HUDEP-2 (cell line): ENCODE data around the gene PRAF2.

ENCODE experiments used
- DNase-seq, 76 experiments: peaks; one replicate each; lab custom pipeline; 2025; ENCODE audit not compliant: unreplicated experiment in 76 of 76; lab: John Stamatoyannopoulos, UW

PRAF2 gene

GRCh38 chrX:49077941-49078340 lies 4.1 kb upstream of the PRAF2 start:
- no peak for DNase-seq

GRCh38 chrX:49075347-49075746 lies 1.5 kb upstream of the PRAF2 start:
- peak in 48 of 76 experiments; percentile 0 to 68 (median 22) for DNase-seq

GRCh38 chrX:49072712-49073095 lies 1.1 kb downstream of the PRAF2 start:
- no peak for DNase-seq

- DNase-seq = peak in 21 of 76 experiments; percentile 1 to 63 (median 18)
These were observed 1.7 kb downstream of the PRAF2 start for GRCh38 chrX:49071877-49072711.

- no peak for DNase-seq
These were observed 2.8 kb downstream of the PRAF2 start for GRCh38 chrX:49070988-49071387.

GRCh38 chrX:49069038-49069437 lies 4.8 kb downstream of the PRAF2 start:
- no peak for DNase-seq

GRCh38 chrX:49067285-49068120 lies 6.3 kb downstream of the PRAF2 start:
- DNase-seq = no peak

- no peak for DNase-seq
These were observed 7.1 kb downstream of the PRAF2 start for GRCh38 chrX:49066690-49067089.

GRCh38 chrX:49066278-49066677 lies 7.5 kb downstream of the PRAF2 start:
- no peak for DNase-seq

GRCh38 chrX:49064735-49065134 lies 9.1 kb downstream of the PRAF2 start:
- no peak for DNase-seq

GRCh38 chrX:49064303-49064702 lies 9.5 kb downstream of the PRAF2 start:
- no peak for DNase-seq

- DNase-seq = no peak
These were observed 10.1 kb downstream of the PRAF2 start for GRCh38 chrX:49063715-49064114.

GRCh38 chrX:49061916-49062315 lies 11.9 kb downstream of the PRAF2 start:
- no peak for DNase-seq

GRCh38 chrX:49061490-49061889 lies 12.3 kb downstream of the PRAF2 start:
- no peak for DNase-seq

GRCh38 chrX:49060914-49061313 lies 12.9 kb downstream of the PRAF2 start:
- no peak for DNase-seq

- DNase-seq = no peak
These were observed 14.1 kb downstream of the PRAF2 start for GRCh38 chrX:49059681-49060085.

GRCh38 chrX:49059201-49059600 lies 14.6 kb downstream of the PRAF2 start:
- no peak for DNase-seq

- DNase-seq = no peak
These were observed 15.0 kb downstream of the PRAF2 start, which contains the start of gene CCDC120 for GRCh38 chrX:49058794-49059193. TSS of gene CCDC120 (plus strand) at chrX:49058999. CDS start at chrX:49062042, 3,043 bp downstream.

- no peak for DNase-seq
These were observed 19.6 kb downstream of the PRAF2 start for GRCh38 chrX:49054073-49054762.

GRCh38 chrX:49053223-49054072 lies 20.4 kb downstream of the PRAF2 start:
- peak in 28 of 76 experiments; percentile 2 to 54 (median 24) for DNase-seq
